ENCODE data around the gene RTN4. TPM values are rescaled to one million over a fixed set of nuclear protein-coding genes. Genes with fewer than 3 reads are reported as not detected.

Gene RTN4
- total RNA-seq, 1 experiment from 2014 or later: 295 TPM

- no peak for DNase-seq (ENCODE audit: low read depth)
These were observed 94.7 kb downstream of the RTN4 start for GRCh38 chr2:54955358-54956110.

- no peak for DNase-seq (ENCODE audit: low read depth)
These were observed 95.4 kb downstream of the RTN4 start for GRCh38 chr2:54954705-54955357.

GRCh38 chr2:54954158-54954557 is 96.1 kb downstream of the RTN4 start:
- no peak for DNase-seq (ENCODE audit: low read depth)

GRCh38 chr2:54952978-54953456 is 97.2 kb downstream of the RTN4 start:
- DNase-seq (ENCODE audit: low read depth): peak; percentile 63

GRCh38 chr2:54952425-54952824 is 97.8 kb downstream of the RTN4 start:
- DNase-seq (ENCODE audit: low read depth): no peak

GRCh38 chr2:54950811-54951210 is 99.4 kb downstream of the RTN4 start:
- no peak for DNase-seq (ENCODE audit: low read depth)

- no peak for DNase-seq (ENCODE audit: low read depth)
These were observed 100.8 kb downstream of the RTN4 start for GRCh38 chr2:54949431-54949830.

- no peak for DNase-seq (ENCODE audit: low read depth)
These were observed 102.1 kb downstream of the RTN4 start for GRCh38 chr2:54948120-54948519.

GRCh38 chr2:54947646-54948045 is 102.6 kb downstream of the RTN4 start:
- DNase-seq (ENCODE audit: low read depth): no peak

- no peak for DNase-seq (ENCODE audit: low read depth)
These were observed 103.1 kb downstream of the RTN4 start for GRCh38 chr2:54947136-54947535.

- no peak for DNase-seq (ENCODE audit: low read depth)
These were observed 103.9 kb downstream of the RTN4 start for GRCh38 chr2:54946220-54946805.

- peak; percentile 54 for DNase-seq (ENCODE audit: low read depth)
These were observed 104.6 kb downstream of the RTN4 start for GRCh38 chr2:54945391-54946219.

GRCh38 chr2:54944724-54945326 is 105.4 kb downstream of the RTN4 start:
- DNase-seq (ENCODE audit: low read depth): no peak

- DNase-seq (ENCODE audit: low read depth): peak; percentile 37
These were observed 107.9 kb downstream of the RTN4 start for GRCh38 chr2:54942373-54942772.

GRCh38 chr2:54941248-54941984 is 108.8 kb downstream of the RTN4 start:
- DNase-seq (ENCODE audit: low read depth): no peak

GRCh38 chr2:54940723-54941122 is 109.5 kb downstream of the RTN4 start:
- no peak for DNase-seq (ENCODE audit: low read depth)

GRCh38 chr2:54939446-54940118 is 110.7 kb downstream of the RTN4 start:
- DNase-seq (ENCODE audit: low read depth): no peak

GRCh38 chr2:54936766-54937165 is 113.5 kb downstream of the RTN4 start:
- peak; percentile 57 for DNase-seq (ENCODE audit: low read depth)

- no peak for DNase-seq (ENCODE audit: low read depth)
These were observed 114.9 kb downstream of the RTN4 start for GRCh38 chr2:54935389-54935788.

GRCh38 chr2:54931473-54931872 is 118.8 kb downstream of the RTN4 start:
- DNase-seq (ENCODE audit: low read depth): no peak
